PC-9 (cell line): Measurements from ENCODE around the gene PABPN1L. TPM values are rescaled to one million over a fixed set of nuclear protein-coding genes. Genes with fewer than 3 reads are reported as not detected.

Experiments
- BruUV-seq: library from RNA; stranded (reverse); fragments of 400-500 nt; replicated peaks from 2 replicates; lab custom pipeline; 2021; lab: Mats Ljungman, UMichigan
- CTCF ChIA-PET: fragments of 300-600 bp; sonication (Branson Sonifier 250); formaldehyde crosslinking; loops from one replicate; lab custom pipeline; 2022; ENCODE audit warnings: antibody characterized with exemption; lab: Charles Lee
- POLR2A ChIA-PET: fragments of 300-600 bp; sonication (Branson Sonifier 250); formaldehyde crosslinking; loops from one replicate; lab custom pipeline; 2022; ENCODE audit warnings: antibody characterized with exemption; ENCODE audit not compliant: unreplicated experiment; lab: Charles Lee
- DNase-seq, 2 experiments: peaks; one replicate each; pipeline versions ENCODE4 v3.0.0 to v3.0.0-alpha.2; 2015 to 2022; ENCODE audit warnings: mixed read lengths in 1 of 2
- H2AFZ ChIP-seq: fragments of 200-600 bp; sonication (generic); 2 replicates; pipeline ENCODE4 v1.8.1; 2017; ENCODE audit warnings: antibody characterized with exemption
- H3F3A ChIP-seq: fragments of 200-600 bp; sonication (generic); 2 replicates; pipeline ENCODE4 v1.8.1; 2017; ENCODE audit warnings: antibody characterized with exemption, mild to moderate bottlenecking, low read depth; ENCODE audit not compliant: insufficient read depth
- H3K27ac ChIP-seq: fragments of 200-600 bp; sonication (generic); 2 replicates; pipeline ENCODE4 v1.6.1; 2016; ENCODE audit warnings: mixed run types
- H3K27me3 ChIP-seq: fragments of 200-600 bp; sonication (generic); 2 replicates; pipeline ENCODE4 v1.6.1; 2016; ENCODE audit warnings: low read depth, mixed run types; ENCODE audit not compliant: insufficient read depth
- H3K36me3 ChIP-seq: fragments of 200-600 bp; sonication (generic); 2 replicates; pipeline ENCODE4 v1.6.1; 2016; ENCODE audit warnings: low read depth, mixed run types
- H3K4me1 ChIP-seq: fragments of 200-600 bp; sonication (generic); replicated peaks from 2 replicates; pipeline ENCODE4 v1.6.1; 2016; ENCODE audit warnings: mixed run types; ENCODE audit not compliant: insufficient read depth
- H3K4me2 ChIP-seq: fragments of 200-600 bp; sonication (generic); 2 replicates; pipeline ENCODE4 v1.6.1; 2017; ENCODE audit warnings: mixed run types
- H3K4me3 ChIP-seq: fragments of 200-600 bp; sonication (generic); 2 replicates; pipeline ENCODE4 v1.6.1; 2016; ENCODE audit warnings: mixed run types
- H3K79me2 ChIP-seq: fragments of 200-600 bp; sonication (generic); 2 replicates; pipeline ENCODE4 v1.6.1; 2017; ENCODE audit warnings: low read depth, mixed run types
- H3K9me2 ChIP-seq: fragments of 200-600 bp; sonication (generic); 2 replicates; pipeline ENCODE4 v1.8.1; 2017; ENCODE audit warnings: mild to moderate bottlenecking; ENCODE audit not compliant: insufficient read depth
- H3K9me3 ChIP-seq: fragments of 200-600 bp; sonication (generic); 2 replicates; pipeline ENCODE4 v1.8.1; 2016; ENCODE audit warnings: low read depth; ENCODE audit not compliant: insufficient read depth
- H4K20me1 ChIP-seq: fragments of 200-600 bp; sonication (generic); 2 replicates; pipeline ENCODE4 v1.8.1; 2017; ENCODE audit not compliant: insufficient read depth
- EZH2 ChIP-seq: fragments of 200-600 bp; sonication (generic); IDR thresholded peaks from 2 replicates; pipeline ENCODE4 v1.8.0; 2017; ENCODE audit warnings: antibody characterized with exemption, low read depth
- intact Hi-C: fragments of 100-400 bp; cut with micrococcal nuclease; formaldehyde crosslinking; loops from one replicate; pipeline ENCODE4 v1.10.0; 2022; ENCODE audit not compliant: unreplicated experiment
- total RNA-seq: library from RNA; stranded (reverse); gene quantifications from 2 replicates; pipeline ENCODE4 v1.2.3, GENCODE V29; 2021
- TF ChIP-seq, protein P1 (sequence below): fragments of 200-600 bp; sonication (generic); conservative IDR thresholded peaks from 2 replicates; pipeline ENCODE4 v1.6.1; 2017; ENCODE audit warnings: mixed run types, antibody characterized with exemption, mild to moderate bottlenecking, moderate library complexity

PABPN1L gene
- total RNA-seq, 1 experiment from 2014 or later, result not detected

DNA sequence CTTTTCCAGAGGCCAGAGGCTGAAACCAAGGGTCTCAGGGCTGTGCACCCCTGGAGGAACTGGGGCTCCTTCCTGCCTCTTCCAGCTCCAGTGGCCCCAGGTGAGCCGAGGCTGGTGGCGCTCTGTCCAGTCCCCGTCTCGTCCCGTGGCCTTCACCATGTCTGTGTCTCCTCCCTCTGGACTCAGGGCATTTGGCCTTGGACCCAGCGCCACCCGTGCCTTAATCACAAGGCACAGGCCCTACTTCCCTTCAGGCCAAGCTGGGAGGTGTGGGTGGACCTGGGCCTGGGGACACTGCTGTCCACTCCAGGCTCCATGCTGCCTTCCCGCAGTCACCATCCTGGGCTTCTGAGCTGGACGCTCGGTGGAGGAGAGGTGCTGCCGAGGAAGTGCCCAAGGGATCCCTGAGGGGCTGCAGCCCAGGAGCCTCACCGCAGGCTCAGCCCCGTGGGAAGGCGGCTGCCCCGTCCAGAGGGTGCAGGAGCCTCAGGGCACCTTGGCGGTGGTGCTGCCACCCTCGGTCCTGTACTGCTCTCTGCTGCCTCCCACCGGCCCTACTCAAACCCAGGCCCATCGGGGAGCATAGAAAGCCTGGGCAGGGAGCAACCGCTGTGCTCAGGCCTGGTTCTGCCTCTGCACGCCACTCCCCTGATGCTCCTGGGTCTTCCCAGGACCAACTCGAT lies 45.2 kb downstream of the PABPN1L start:
- ChIA-PET POLR2A (no interaction called here), CTCF (no interaction called here)
- Histone ChIP-seq H3F3A (no peaks in the 10 kb centered on the region), H3K4me2 (no peak overlapping the region), H3K9me2 (no peaks in the 10 kb centered on the region), H3K4me1 (no peaks in the 10 kb centered on the region), H3K4me3 (no peak overlapping the region), H3K9me3 (no peaks in the 10 kb centered on the region), H3K27me3 (no peaks in the 10 kb centered on the region), H3K79me2 (no peaks in the 10 kb centered on the region), H2AFZ (no peak overlapping the region), H4K20me1 (no peaks in the 10 kb centered on the region), H3K27ac (no peak overlapping the region), H3K36me3 (no peaks in the 10 kb centered on the region)
- no TSS peak for BruUV-seq
- DNase-seq, result no peak
- no peak for TF ChIP-seq EZH2
- TF ChIP-seq, protein P1, sequence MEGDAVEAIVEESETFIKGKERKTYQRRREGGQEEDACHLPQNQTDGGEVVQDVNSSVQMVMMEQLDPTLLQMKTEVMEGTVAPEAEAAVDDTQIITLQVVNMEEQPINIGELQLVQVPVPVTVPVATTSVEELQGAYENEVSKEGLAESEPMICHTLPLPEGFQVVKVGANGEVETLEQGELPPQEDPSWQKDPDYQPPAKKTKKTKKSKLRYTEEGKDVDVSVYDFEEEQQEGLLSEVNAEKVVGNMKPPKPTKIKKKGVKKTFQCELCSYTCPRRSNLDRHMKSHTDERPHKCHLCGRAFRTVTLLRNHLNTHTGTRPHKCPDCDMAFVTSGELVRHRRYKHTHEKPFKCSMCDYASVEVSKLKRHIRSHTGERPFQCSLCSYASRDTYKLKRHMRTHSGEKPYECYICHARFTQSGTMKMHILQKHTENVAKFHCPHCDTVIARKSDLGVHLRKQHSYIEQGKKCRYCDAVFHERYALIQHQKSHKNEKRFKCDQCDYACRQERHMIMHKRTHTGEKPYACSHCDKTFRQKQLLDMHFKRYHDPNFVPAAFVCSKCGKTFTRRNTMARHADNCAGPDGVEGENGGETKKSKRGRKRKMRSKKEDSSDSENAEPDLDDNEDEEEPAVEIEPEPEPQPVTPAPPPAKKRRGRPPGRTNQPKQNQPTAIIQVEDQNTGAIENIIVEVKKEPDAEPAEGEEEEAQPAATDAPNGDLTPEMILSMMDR, result no peak
- intact Hi-C loops, result no loop called here

DNA sequence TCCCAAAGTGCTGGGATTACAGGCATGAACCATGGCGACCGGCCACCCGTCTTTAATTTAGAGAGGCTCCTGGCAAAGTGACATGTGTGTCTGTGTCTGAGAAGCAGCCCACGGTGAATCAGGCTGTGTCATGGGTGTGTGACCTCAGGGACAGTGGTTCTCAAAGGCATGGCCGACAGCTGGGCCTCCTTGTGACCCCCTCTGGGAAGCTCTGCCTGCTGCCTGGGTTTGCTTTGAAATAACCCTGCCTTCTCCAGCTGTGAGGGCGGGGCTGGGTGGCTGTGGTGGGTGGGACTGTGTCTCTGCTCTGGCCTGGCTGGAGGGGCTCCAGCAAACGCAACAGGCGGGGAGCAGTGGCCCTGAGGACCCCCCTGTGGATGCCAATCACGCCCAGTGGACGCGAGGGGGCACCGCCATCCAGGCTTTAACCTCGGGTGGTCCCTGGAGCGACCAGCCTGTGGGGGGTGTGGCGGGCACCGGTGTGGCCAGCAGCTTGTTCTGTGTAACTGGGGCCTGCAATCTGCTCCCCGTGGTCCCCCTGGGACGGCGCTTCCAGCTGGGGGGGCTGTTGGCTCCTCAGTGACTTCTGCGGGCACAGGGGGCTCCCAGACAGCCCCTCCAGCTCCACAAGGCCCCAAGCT lies 46.0 kb downstream of the PABPN1L start:
- Histone ChIP-seq H3K4me1 (no peaks in the 10 kb centered on the region), H3K9me2 (no peaks in the 10 kb centered on the region), H3K27me3 (no peaks in the 10 kb centered on the region), H3K36me3 (no peaks in the 10 kb centered on the region), H3K4me2 (no peak overlapping the region), H4K20me1 (no peaks in the 10 kb centered on the region), H3K27ac (no peak overlapping the region), H3F3A (no peaks in the 10 kb centered on the region), H2AFZ (no peak overlapping the region), H3K79me2 (no peaks in the 10 kb centered on the region), H3K4me3 (no peak overlapping the region), H3K9me3 (no peaks in the 10 kb centered on the region)
- no TSS peak for BruUV-seq
- ChIA-PET POLR2A (no interaction called here), CTCF (no interaction called here)
- TF ChIP-seq EZH2, result no peak
- TF ChIP-seq, protein P1, result no peak
- intact Hi-C loops, result no loop called here
- DNase-seq, result no peak

DNA sequence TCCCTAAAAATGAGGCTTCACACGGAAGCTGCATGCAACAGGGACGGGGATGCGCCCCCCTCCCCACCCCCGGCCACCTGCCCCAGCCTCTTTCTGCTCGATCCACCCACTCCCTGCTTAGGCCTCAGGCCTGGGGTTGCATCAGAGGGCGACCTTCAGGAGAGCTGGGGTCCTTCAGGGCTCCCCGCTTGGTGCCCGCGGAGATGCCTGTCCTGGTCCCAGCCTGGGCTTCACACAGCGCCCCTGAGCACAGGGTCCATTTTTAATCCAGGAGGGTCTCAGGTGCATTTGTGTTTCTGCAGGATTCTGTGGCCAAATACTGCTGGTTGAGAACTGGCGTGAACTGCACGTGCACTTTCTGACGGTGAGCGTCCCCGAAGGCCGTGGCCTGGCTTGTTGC lies 47.3 kb downstream of the PABPN1L start:
- TF ChIP-seq, protein P1, result no peak
- no peak for TF ChIP-seq EZH2
- no peaks in the 10 kb centered on the region for H3K27me3 ChIP-seq
- 0 out of 2 replicates have a peak, but pooled peaks cover 2% of the 10 kb centered on the region for H3F3A ChIP-seq
- ChIA-PET CTCF (no interaction called here), POLR2A (no interaction called here)
- H3K27ac ChIP-seq, result no peak overlapping the region
- DNase-seq, result no peak
- no peaks in the 10 kb centered on the region for H3K9me3 ChIP-seq
- no TSS peak for BruUV-seq
- no peaks in the 10 kb centered on the region for H3K4me1 ChIP-seq
- no peaks in the 10 kb centered on the region for H3K79me2 ChIP-seq
- H2AFZ ChIP-seq, result no peak overlapping the region
- intact Hi-C loops, result no loop called here
- no peak overlapping the region for H3K4me2 ChIP-seq
- H3K9me2 ChIP-seq, result no peaks in the 10 kb centered on the region
- no peak overlapping the region for H3K4me3 ChIP-seq
- no peaks in the 10 kb centered on the region for H3K36me3 ChIP-seq
- no peaks in the 10 kb centered on the region for H4K20me1 ChIP-seq
